Keratinocyte (primary cell): Measurements from ENCODE around the gene FCHO2. TPM values are rescaled to one million over a fixed set of nuclear protein-coding genes. Genes with fewer than 3 reads are reported as not detected.

Experiments used
- DNase-seq: peaks from one replicate; pipeline ENCODE4 v3.0.0-alpha.2; 2011; ENCODE audit warnings: low read depth, missing footprints, low spot score
- FAIRE-seq: peaks from 2 replicates; lab custom pipeline; 2011; peaks lifted over from hg19 to GRCh38; lab: Jason Lieb, UNC
- H2AFZ ChIP-seq: 2 replicates; pipeline ENCODE4 v1.6.0; 2012; ENCODE audit warnings: low read length, control low read depth, inconsistent platforms; ENCODE audit not compliant: control insufficient read depth
- H3K27ac ChIP-seq: 2 replicates; pipeline ENCODE4 v1.5.1; 2011; ENCODE audit warnings: low read length; ENCODE audit not compliant: control insufficient read depth, insufficient read depth
- H3K27me3 ChIP-seq: 3 replicates; pipeline ENCODE4 v1.6.0; 2011; ENCODE audit warnings: low read length; ENCODE audit not compliant: control insufficient read depth, insufficient read depth; ENCODE audit errors: extremely low read depth
- H3K36me3 ChIP-seq, 2 experiments: 2 replicates in 1 of 2; 3 replicates in 1 of 2; pipeline ENCODE4 v1.5.1; 2011; ENCODE audit warnings: low read length in 2 of 2, mild to moderate bottlenecking in 1 of 2; ENCODE audit not compliant: control insufficient read depth in 2 of 2, insufficient read depth in 2 of 2; ENCODE audit errors: extremely low read depth in 1 of 2
- H3K4me1 ChIP-seq: 3 replicates; pipeline ENCODE4 v1.5.1; 2011; ENCODE audit warnings: low read length; ENCODE audit not compliant: control insufficient read depth, insufficient read depth; ENCODE audit errors: extremely low read depth
- H3K4me2 ChIP-seq: 3 replicates; pipeline ENCODE4 v1.6.0; 2011; ENCODE audit warnings: low read depth, low read length; ENCODE audit not compliant: control insufficient read depth, insufficient read depth; ENCODE audit errors: extremely low read depth
- H3K4me3 ChIP-seq, 3 experiments: fragments of 200-600 bp in 1 of 3; sonication (generic) in 1 of 3; 2 replicates in 2 of 3; 3 replicates in 1 of 3; pipeline ENCODE4 v1.5.1; 2011 to 2016; ENCODE audit warnings: low read length in 3 of 3, mild to moderate bottlenecking in 3 of 3, control low read depth in 2 of 3, inconsistent platforms in 1 of 3, low read depth in 1 of 3, mixed read lengths in 1 of 3, mixed run types in 1 of 3, moderate library complexity in 1 of 3; ENCODE audit not compliant: control insufficient read depth in 2 of 3, insufficient read depth in 2 of 3; ENCODE audit errors: extremely low read depth in 1 of 3
- H3K79me2 ChIP-seq: 2 replicates; pipeline ENCODE4 v1.6.0; 2012; ENCODE audit warnings: low read length; ENCODE audit not compliant: control insufficient read depth, insufficient read depth
- H3K9ac ChIP-seq: 3 replicates; pipeline ENCODE4 v1.6.0; 2011; ENCODE audit warnings: low read length; ENCODE audit not compliant: control insufficient read depth, insufficient read depth; ENCODE audit errors: extremely low read depth
- H3K9me1 ChIP-seq: 3 replicates; pipeline ENCODE4 v1.6.0; 2011; ENCODE audit warnings: low read length; ENCODE audit not compliant: control insufficient read depth, insufficient read depth; ENCODE audit errors: extremely low read depth
- H3K9me3 ChIP-seq: 2 replicates; pipeline ENCODE4 v1.5.1; 2012; ENCODE audit warnings: low read depth, low read length; ENCODE audit not compliant: control insufficient read depth
- H4K20me1 ChIP-seq: 3 replicates; pipeline ENCODE4 v1.6.0; 2011; ENCODE audit warnings: low read length; ENCODE audit not compliant: control insufficient read depth, insufficient read depth; ENCODE audit errors: extremely low read depth
- EZH2 ChIP-seq: IDR thresholded peaks from one replicate; pipeline ENCODE4 v1.6.1; 2012; ENCODE audit warnings: inconsistent platforms, mild to moderate bottlenecking, low read length, moderate library complexity
- dilution Hi-C: fragments of 300-500 bp; cut with MboI; formaldehyde crosslinking; loops from one replicate; pipeline ENCODE4 v1.7.0; 2020; ENCODE audit warnings: low sequenced_read_pairs; ENCODE audit not compliant: extremely low pct_ligation_motif_present
- polyA plus RNA-seq, 5 experiments: library from polyadenylated mRNA; depleted of rRNA in 3 of 5; stranded (reverse) in 3 of 5; stranded (forward) in 1 of 5; unstranded in 1 of 5; fragments of >200 nt; gene quantifications; 1 replicate in 1 of 5; 2 replicates in 3 of 5; 3 replicates in 1 of 5; pipeline versions ENCODE4 v1.2.1 to v1.2.3, GENCODE V29; 2011 to 2012; ENCODE audit warnings: missing spikeins in 2 of 5, low read depth in 1 of 5, low replicate concordance in 1 of 5
- TF ChIP-seq, protein P1 (sequence below), 3 experiments: IDR thresholded peaks in 1 of 3; conservative IDR thresholded peaks in 1 of 3; optimal IDR thresholded peaks in 1 of 3; 2 replicates in 2 of 3; 3 replicates in 1 of 3; pipeline versions ENCODE3 to v1.5.1; 2011; ENCODE audit warnings: low read length in 3 of 3, mild to moderate bottlenecking in 3 of 3, moderate library complexity in 2 of 3, control low read depth in 1 of 3, inconsistent platforms in 1 of 3; ENCODE audit not compliant: insufficient read depth in 2 of 3; ENCODE audit errors: extremely low read depth in 1 of 3

FCHO2 gene
- polyA plus RNA-seq, 1 donor (not counting 4 experiments of a cell fraction or from before 2014, with no cell fraction given) = 10.6 TPM

DNA sequence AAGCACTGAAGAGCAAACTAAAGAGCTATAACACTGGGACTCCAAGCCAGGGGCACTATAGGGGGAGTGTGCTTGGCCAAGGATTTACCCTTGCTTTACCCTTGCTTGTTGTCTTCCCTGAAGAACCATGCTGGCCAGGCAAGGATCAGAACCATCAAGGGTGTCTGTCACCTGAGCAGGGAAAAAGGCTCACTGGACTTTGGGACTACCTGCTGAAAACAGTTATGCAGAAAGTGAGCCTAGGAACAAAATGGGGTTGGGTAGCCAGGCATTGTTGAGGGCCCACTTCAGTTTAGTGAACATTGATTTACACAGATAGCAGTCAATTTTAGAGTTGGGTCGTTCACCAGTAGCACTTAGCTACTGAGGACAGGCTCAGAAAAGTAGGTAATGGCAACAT lies 156.5 kb downstream of the FCHO2 start:
- no peaks in the 10 kb centered on the region for H3K36me3 ChIP-seq
- no peak for FAIRE-seq
- no peaks in the 10 kb centered on the region for H3K9me1 ChIP-seq
- dilution Hi-C loops = no loop called here
- H3K4me2 ChIP-seq = no peak overlapping the region
- no peak overlapping the region for H3K9ac ChIP-seq
- DNase-seq = no peak
- no peak for TF ChIP-seq EZH2
- TF ChIP-seq, protein P1, sequence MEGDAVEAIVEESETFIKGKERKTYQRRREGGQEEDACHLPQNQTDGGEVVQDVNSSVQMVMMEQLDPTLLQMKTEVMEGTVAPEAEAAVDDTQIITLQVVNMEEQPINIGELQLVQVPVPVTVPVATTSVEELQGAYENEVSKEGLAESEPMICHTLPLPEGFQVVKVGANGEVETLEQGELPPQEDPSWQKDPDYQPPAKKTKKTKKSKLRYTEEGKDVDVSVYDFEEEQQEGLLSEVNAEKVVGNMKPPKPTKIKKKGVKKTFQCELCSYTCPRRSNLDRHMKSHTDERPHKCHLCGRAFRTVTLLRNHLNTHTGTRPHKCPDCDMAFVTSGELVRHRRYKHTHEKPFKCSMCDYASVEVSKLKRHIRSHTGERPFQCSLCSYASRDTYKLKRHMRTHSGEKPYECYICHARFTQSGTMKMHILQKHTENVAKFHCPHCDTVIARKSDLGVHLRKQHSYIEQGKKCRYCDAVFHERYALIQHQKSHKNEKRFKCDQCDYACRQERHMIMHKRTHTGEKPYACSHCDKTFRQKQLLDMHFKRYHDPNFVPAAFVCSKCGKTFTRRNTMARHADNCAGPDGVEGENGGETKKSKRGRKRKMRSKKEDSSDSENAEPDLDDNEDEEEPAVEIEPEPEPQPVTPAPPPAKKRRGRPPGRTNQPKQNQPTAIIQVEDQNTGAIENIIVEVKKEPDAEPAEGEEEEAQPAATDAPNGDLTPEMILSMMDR (optimal IDR thresholded peaks at IDR 0.05 in 1 of 3, IDR thresholded peaks at IDR 0.05 in 1 of 3, conservative IDR thresholded peaks at IDR 0.05 in 1 of 3; ENCODE audit: extremely low read depth in 1 of 3, insufficient read depth in 2 of 3, low read length in 3 of 3) = no peak
- H2AFZ ChIP-seq = no peak overlapping the region
- no peak overlapping the region for H3K27ac ChIP-seq
- no peaks in the 10 kb centered on the region for H3K79me2 ChIP-seq
- no peaks in the 10 kb centered on the region for H3K27me3 ChIP-seq
- H4K20me1 ChIP-seq = no peaks in the 10 kb centered on the region
- H3K4me3 ChIP-seq = no peak overlapping the region
- peaks cover 14% of the 10 kb centered on the region for H3K4me1 ChIP-seq
- no peaks in the 10 kb centered on the region for H3K9me3 ChIP-seq

DNA sequence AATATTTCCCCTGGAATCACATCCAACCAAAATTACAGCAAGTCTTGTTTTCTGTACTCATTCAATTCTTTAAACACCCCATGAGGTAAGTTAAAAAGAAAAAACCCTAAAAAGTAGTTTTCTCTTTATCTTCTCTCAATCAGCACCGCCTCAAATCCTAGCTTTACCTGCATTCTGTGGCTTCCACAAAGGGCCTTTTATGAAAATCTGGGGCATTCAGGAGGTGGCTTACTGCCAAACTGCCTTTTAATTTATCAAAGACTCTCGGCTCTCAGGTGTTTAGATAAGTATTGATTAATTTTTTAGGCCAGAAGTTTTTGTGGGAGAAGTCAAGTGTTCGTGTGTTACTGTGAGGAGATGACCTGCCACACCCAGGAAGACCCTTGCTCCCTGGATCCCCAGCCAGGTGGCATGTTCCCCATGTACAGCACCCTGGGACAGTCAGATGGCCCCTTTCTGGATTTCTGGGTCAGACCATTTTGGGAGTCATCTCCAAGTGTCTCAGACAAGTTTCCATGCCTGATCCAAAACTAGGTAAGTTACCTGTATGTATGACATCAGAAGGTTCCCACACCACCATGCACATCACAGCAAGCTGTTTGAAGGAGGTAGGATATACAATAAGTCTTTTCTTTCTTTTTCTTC lies 158.3 kb downstream of the FCHO2 start:
- H3K9ac ChIP-seq = no peak overlapping the region
- no peak overlapping the region for H3K27ac ChIP-seq
- H3K9me3 ChIP-seq = no peaks in the 10 kb centered on the region
- H3K4me3 ChIP-seq = no peak overlapping the region
- H3K36me3 ChIP-seq = no peaks in the 10 kb centered on the region
- TF ChIP-seq, protein P1 (optimal IDR thresholded peaks at IDR 0.05 in 1 of 3, IDR thresholded peaks at IDR 0.05 in 1 of 3, conservative IDR thresholded peaks at IDR 0.05 in 1 of 3; ENCODE audit: extremely low read depth in 1 of 3, insufficient read depth in 2 of 3, low read length in 3 of 3) = no peak
- no peak for TF ChIP-seq EZH2
- FAIRE-seq (no peak), DNase-seq (no peak)
- no peaks in the 10 kb centered on the region for H3K79me2 ChIP-seq
- no peaks in the 10 kb centered on the region for H3K9me1 ChIP-seq
- no peaks in the 10 kb centered on the region for H4K20me1 ChIP-seq
- H3K27me3 ChIP-seq = no peaks in the 10 kb centered on the region
- peaks cover 14% of the 10 kb centered on the region for H3K4me1 ChIP-seq
- dilution Hi-C loops = no loop called here
- no peak overlapping the region for H2AFZ ChIP-seq
- no peak overlapping the region for H3K4me2 ChIP-seq
